K562 (cell line): ENCODE results near the gene NDUFAB1. TPM values are rescaled to one million over a fixed set of nuclear protein-coding genes. Genes with fewer than 3 reads are reported as not detected.

Source experiments
- BDP1 ChIP-seq: IDR thresholded peaks from 3 replicates; pipeline ENCODE4 v1.6.1; 2011; ENCODE audit not compliant: insufficient read length, insufficient read depth
- BRD4 ChIP-seq: fragments of 200-600 bp; sonication (generic); IDR thresholded peaks from 2 replicates; pipeline ENCODE4 v1.6.1; 2017; ENCODE audit warnings: inconsistent platforms
- CHD2 ChIP-seq: IDR thresholded peaks from 2 replicates; pipeline ENCODE4 v1.6.1; 2011; ENCODE audit warnings: low read depth, low read length
- CSDE1 ChIP-seq, 2 experiments: fragments of 450-650 bp; IDR thresholded peaks; 2 replicates each; pipeline ENCODE4 v1.6.1; 2016; ENCODE audit warnings: mild to moderate bottlenecking in 1 of 2
- FOXK1 ChIP-seq: sonication (generic); formaldehyde crosslinking; IDR thresholded peaks from 2 replicates; pipeline ENCODE4 v1.8.0; 2022; ENCODE audit warnings: missing genetic modification reagents, mild to moderate bottlenecking, borderline replicate concordance
- HBP1 ChIP-seq: fragments of 450-650 bp; formaldehyde crosslinking; IDR thresholded peaks from 2 replicates; pipeline ENCODE4 v1.4.0; 2022; ENCODE audit warnings: missing genetic modification characterization
- HMGXB4 ChIP-seq: sonication (generic); formaldehyde crosslinking; IDR thresholded peaks from 2 replicates; pipeline ENCODE4 v1.8.1; 2023; ENCODE audit warnings: mild to moderate bottlenecking, missing genetic modification reagents
- ILF3 ChIP-seq: fragments of 450-650 bp; IDR thresholded peaks from 2 replicates; pipeline ENCODE4 v1.6.1; 2018; ENCODE audit warnings: antibody characterized with exemption, mild to moderate bottlenecking, moderate library complexity, borderline replicate concordance
- MTF1 ChIP-seq: fragments of 250-450 bp; sonication (Bioruptor Pico); IDR thresholded peaks from 2 replicates; pipeline ENCODE4 v1.9.0; 2021; ENCODE audit warnings: moderate library complexity, mild to moderate bottlenecking, inconsistent platforms, borderline replicate concordance
- SMAD1 ChIP-seq: fragments of 150-350 bp; IDR thresholded peaks from 2 replicates; pipeline ENCODE4 v1.6.1; 2014; ENCODE audit warnings: low read length, low read depth; ENCODE audit not compliant: partially characterized antibody
- SNRNP70 ChIP-seq: fragments of 200-400 bp; formaldehyde crosslinking; optimal IDR thresholded peaks from 2 replicates; pipeline ENCODE3; 2017; ENCODE audit warnings: low read depth, low read length
- TCF3 ChIP-seq: sonication (generic); formaldehyde crosslinking; IDR thresholded peaks from 2 replicates; pipeline ENCODE4 v1.4.0; 2020; ENCODE audit warnings: mild to moderate bottlenecking, missing genetic modification reagents
- THRB ChIP-seq: fragments of 450-650 bp; formaldehyde crosslinking; conservative IDR thresholded peaks from 2 replicates; pipeline ENCODE4 v1.4.0; 2022; ENCODE audit warnings: mild to moderate bottlenecking, missing genetic modification characterization
- TSHZ1 ChIP-seq: fragments of 250-450 bp; sonication (Bioruptor Pico); IDR thresholded peaks from 2 replicates; pipeline ENCODE4 v1.4.0; 2020; ENCODE audit warnings: mild to moderate bottlenecking, moderate library complexity
- ZNF24 ChIP-seq: fragments of 450-650 bp; IDR thresholded peaks from 2 replicates; pipeline ENCODE4 v1.6.1; 2016
- ZNF347 ChIP-seq: fragments of 450-650 bp; formaldehyde crosslinking; IDR thresholded peaks from 2 replicates; pipeline ENCODE4 v1.4.0; 2020; ENCODE audit warnings: low read depth, mild to moderate bottlenecking, moderate library complexity
- ZNF778 ChIP-seq: fragments of 450-650 bp; formaldehyde crosslinking; IDR thresholded peaks from 2 replicates; pipeline ENCODE4 v1.4.0; 2020; ENCODE audit warnings: mild to moderate bottlenecking, moderate library complexity
- polyA plus RNA-seq, 8 experiments: library from polyadenylated mRNA; depleted of rRNA in 4 of 8; stranded (reverse) in 5 of 8; unstranded in 3 of 8; fragments of >200 nt; fragmentation: Nextera tagmentation in 2 of 8; fragmentation: Illumina TruSeq in 1 of 8; extraction: Ambion mirVana in 2 of 8; extraction: Trizol in 1 of 8; gene quantifications; 2 replicates each; pipeline versions ENCODE4 v1.2.1 to v1.2.3, GENCODE V29; 2011 to 2014; ENCODE audit warnings: inconsistent platforms in 1 of 8, missing spikeins in 1 of 8
- total RNA-seq, 7 experiments: library from RNA; depleted of rRNA in 6 of 7; stranded (reverse); fragments of >200 nt in 6 of 7; fragmentation: Illumina TruSeq in 2 of 7; extraction: Trizol in 2 of 7; gene quantifications; 2 replicates each; pipeline versions ENCODE4 v1.2.1 to v1.2.3, GENCODE V29; 2011 to 2021; ENCODE audit warnings: low replicate concordance in 1 of 7
- TF ChIP-seq, protein P1 (sequence below), 2 experiments: fragments of 450-650 bp in 1 of 2; sonication (generic) in 1 of 2; formaldehyde crosslinking; conservative IDR thresholded peaks; 2 replicates each; pipeline versions ENCODE4 v1.4.0 to v1.8.1; 2020 to 2022; ENCODE audit warnings: mild to moderate bottlenecking in 1 of 2, missing genetic modification reagents in 1 of 2

The NDUFAB1 gene
- total and polyA plus RNA-seq, 9 of the 15 experiments (the other 6 are each of a cell fraction or from before 2014, with no cell fraction given) = 123 to 481 (median 238) TPM

- TF ChIP-seq BRD4 (no peak), TSHZ1 (CRISPR knock-in tag) (no peak), BDP1 (no peak), HBP1 (CRISPR knock-in tag) (0 out of 2 replicates have a peak, but pooled peaks have one; percentile 51), SMAD1 (peak; percentile 41), ZNF347 (no peak), CHD2 (no peak), ZNF24 (peak; percentile 69), FOXK1 (CRISPR knock-in tag) (no peak), HMGXB4 (no peak), ILF3 (no peak; the same call in 1 of the 2 replicates), TCF3 (CRISPR knock-in tag) (peak; percentile 35; the same call in 1 of the 2 replicates), SNRNP70 (no peak), MTF1 (no peak), THRB (CRISPR knock-in tag) (no peak), CSDE1 (IDR thresholded peaks at IDR 0.05) (no peak), ZNF778 (CRISPR knock-in tag) (no peak)
- TF ChIP-seq, protein P1, sequence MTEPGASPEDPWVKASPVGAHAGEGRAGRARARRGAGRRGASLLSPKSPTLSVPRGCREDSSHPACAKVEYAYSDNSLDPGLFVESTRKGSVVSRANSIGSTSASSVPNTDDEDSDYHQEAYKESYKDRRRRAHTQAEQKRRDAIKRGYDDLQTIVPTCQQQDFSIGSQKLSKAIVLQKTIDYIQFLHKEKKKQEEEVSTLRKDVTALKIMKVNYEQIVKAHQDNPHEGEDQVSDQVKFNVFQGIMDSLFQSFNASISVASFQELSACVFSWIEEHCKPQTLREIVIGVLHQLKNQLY (CRISPR knock-in tag; conservative IDR thresholded peaks at IDR 0.05) = no peak
These were observed at the start of gene NDUFAB1 (continued) for GRCh38 chr16:23595951-23596720.
